Kidney (tissue), 14 donors: Measurements from ENCODE around the gene BORCS5. TPM values are rescaled to one million over a fixed set of nuclear protein-coding genes. Genes with fewer than 3 reads are reported as not detected.

Source experiments
- DNase-seq, 5 donors: peaks; one replicate each; pipeline ENCODE4 v3.0.0-alpha.2; 2013 to 2020
- FAIRE-seq: peaks from 2 replicates; lab custom pipeline; 2012; peaks lifted over from hg19 to GRCh38; lab: Jason Lieb, UNC
- H3K27ac ChIP-seq, 2 donors: one replicate each; pipeline ENCODE4 v1.7.0; 2013; ENCODE audit warnings: low read depth in 2 of 2, low read length in 2 of 2, inconsistent platforms in 1 of 2
- H3K27me3 ChIP-seq: one replicate; pipeline ENCODE4 v1.7.1; 2013; ENCODE audit warnings: low read length, inconsistent platforms; ENCODE audit not compliant: control insufficient read depth, insufficient read depth
- H3K36me3 ChIP-seq, 3 donors: one replicate each; pipeline versions ENCODE4 v1.7.0 to v1.7.1; 2013; ENCODE audit warnings: low read length in 3 of 3, control low read depth in 1 of 3, inconsistent platforms in 1 of 3; ENCODE audit not compliant: insufficient read depth in 3 of 3, control insufficient read depth in 2 of 3
- H3K4me1 ChIP-seq, 3 donors: one replicate each; pipeline versions ENCODE4 v1.7.0 to v1.7.1; 2013; ENCODE audit warnings: low read length in 3 of 3, inconsistent platforms in 1 of 3, low read depth in 1 of 3; ENCODE audit not compliant: control insufficient read depth in 2 of 3, insufficient read depth in 2 of 3
- H3K4me3 ChIP-seq, 3 donors: one replicate each; pipeline versions ENCODE4 v1.7.0 to v1.8.1; 2013; ENCODE audit warnings: low read length in 3 of 3, control low read depth in 1 of 3, inconsistent platforms in 1 of 3
- H3K9ac ChIP-seq, 3 donors: one replicate each; pipeline versions ENCODE4 v1.7.0 to v1.7.1; 2013; ENCODE audit warnings: low read length in 3 of 3, control low read depth in 1 of 3, inconsistent platforms in 1 of 3
- H3K9me3 ChIP-seq, 3 donors: one replicate each; pipeline versions ENCODE4 v1.7.0 to v1.7.1; 2013; ENCODE audit warnings: low read length in 3 of 3, control low read depth in 1 of 3, inconsistent platforms in 1 of 3; ENCODE audit not compliant: control insufficient read depth in 2 of 3, insufficient read depth in 1 of 3
- CTCF ChIP-seq: IDR thresholded peaks from 3 replicates; pipeline ENCODE4 v1.5.1; 2012; ENCODE audit warnings: mild to moderate bottlenecking, moderate library complexity, borderline replicate concordance; ENCODE audit not compliant: insufficient read depth; ENCODE audit errors: extremely low read depth
- intact Hi-C: fragments of 100-400 bp; cut with DNase I; formaldehyde crosslinking; loops from one replicate; pipeline ENCODE4 v1.11.1; 2022
- polyA plus RNA-seq: library from polyadenylated mRNA; stranded (reverse); fragments of 350-450 nt; fragmentation: Illumina TruSeq; extraction: RNeasy Lipid Tissue Mini Kit (QIAGEN cat#74804); gene quantifications from one replicate; pipeline ENCODE4 v1.2.3, GENCODE V29; 2014; ENCODE audit warnings: low read depth, low replicate concordance; ENCODE audit not compliant: insufficient read depth
- total RNA-seq: library from RNA; stranded (reverse); fragmentation: NEBNext Ultra II Directional; extraction: Animal tissue kit (Norgen Biotek cat#: 25700); gene quantifications from one replicate; pipeline ENCODE4 v1.2.1, GENCODE V29; 2021
- donor health status: control.
- donor health status: control.
- donor health status: control.
- donor health status: control.
- donor health status: control.
- donor health status: DM: yes; HTN: yes; CAD: no.
- donor health status: Normal renal cell carcinoma (clear cell type).

The BORCS5 gene
- total and polyA plus RNA-seq, 2 donors from 2014 or later, result 11.2 to 14.0 TPM

GRCh38 chr12:12365446-12365802, 8.5 kb downstream of the BORCS5 start:
- H3K4me3 ChIP-seq, result no peak overlapping the region
- no peak for TF ChIP-seq CTCF
- H3K4me1 ChIP-seq, result no peaks in the 10 kb centered on the region
- no peak overlapping the region for H3K27ac ChIP-seq
- FAIRE-seq (no peak), DNase-seq (no peak)
- H3K9me3 ChIP-seq, result no peaks in the 10 kb centered on the region
- intact Hi-C loops, result no loop called here
- H3K9ac ChIP-seq, result no peak overlapping the region
- H3K27me3 ChIP-seq, result no peaks in the 10 kb centered on the region
- H3K36me3 ChIP-seq, result no peaks in the 10 kb centered on the region

- Histone ChIP-seq H3K9me3 (no peaks in the 10 kb centered on the region), H3K27me3 (no peaks in the 10 kb centered on the region), H3K9ac (no peak overlapping the region), H3K4me1 (no peaks in the 10 kb centered on the region), H3K36me3 (no peaks in the 10 kb centered on the region), H3K4me3 (no peak overlapping the region), H3K27ac (no peak overlapping the region)
- no peak for TF ChIP-seq CTCF
- DNase-seq, result peak in 2 of 5 donors; percentile 3 to 8
- intact Hi-C loops, result no loop called here
- FAIRE-seq, result no peak
These were observed 9.1 kb downstream of the BORCS5 start for GRCh38 chr12:12365931-12366431.

- no peak for TF ChIP-seq CTCF
- no peak for FAIRE-seq
- Histone ChIP-seq H3K27me3 (no peaks in the 10 kb centered on the region), H3K9me3 (no peaks in the 10 kb centered on the region), H3K36me3 (no peaks in the 10 kb centered on the region), H3K4me3 (no peak overlapping the region), H3K4me1 (no peaks in the 10 kb centered on the region), H3K9ac (no peak overlapping the region), H3K27ac (no peak overlapping the region)
- intact Hi-C loops, result no loop called here
- no peak for DNase-seq
These were observed 10.0 kb downstream of the BORCS5 start for GRCh38 chr12:12366701-12367481.
